ENCODE measurements around the gene BCL11A. TPM values are rescaled to one million over a fixed set of nuclear protein-coding genes. Genes with fewer than 3 reads are reported as not detected.

The BCL11A gene
- polyA plus RNA-seq, 1 donor from 2014 or later: 44.0 TPM

- Histone ChIP-seq H3F3A (ENCODE audit: insufficient read depth, low read length, poor library complexity, severe bottlenecking) (no peaks in the 10 kb centered on the region), H3K4me3 (ENCODE audit: low read length) (no peak overlapping the region), H3K9me3 (ENCODE audit: low read length) (no peaks in the 10 kb centered on the region), H3K27ac (ENCODE audit: low read length) (no peak overlapping the region), H3K9me2 (ENCODE audit: insufficient read depth, low read length) (no peaks in the 10 kb centered on the region), H3K36me3 (ENCODE audit: insufficient read depth, low read length) (no peaks in the 10 kb centered on the region), H3K4me2 (ENCODE audit: low read length) (no peak overlapping the region), H3K9ac (ENCODE audit: low read length) (no peak overlapping the region), H2AFZ (ENCODE audit: low read depth, low read length) (no peak overlapping the region), H3K79me2 (replicated peaks; ENCODE audit: insufficient read depth, low read length) (no peaks in the 10 kb centered on the region), H3K27me3 (ENCODE audit: insufficient read depth, low read depth, low read length) (no peaks in the 10 kb centered on the region), H4K20me1 (ENCODE audit: insufficient read depth) (no peaks in the 10 kb centered on the region)
- TF ChIP-seq, protein P1, sequence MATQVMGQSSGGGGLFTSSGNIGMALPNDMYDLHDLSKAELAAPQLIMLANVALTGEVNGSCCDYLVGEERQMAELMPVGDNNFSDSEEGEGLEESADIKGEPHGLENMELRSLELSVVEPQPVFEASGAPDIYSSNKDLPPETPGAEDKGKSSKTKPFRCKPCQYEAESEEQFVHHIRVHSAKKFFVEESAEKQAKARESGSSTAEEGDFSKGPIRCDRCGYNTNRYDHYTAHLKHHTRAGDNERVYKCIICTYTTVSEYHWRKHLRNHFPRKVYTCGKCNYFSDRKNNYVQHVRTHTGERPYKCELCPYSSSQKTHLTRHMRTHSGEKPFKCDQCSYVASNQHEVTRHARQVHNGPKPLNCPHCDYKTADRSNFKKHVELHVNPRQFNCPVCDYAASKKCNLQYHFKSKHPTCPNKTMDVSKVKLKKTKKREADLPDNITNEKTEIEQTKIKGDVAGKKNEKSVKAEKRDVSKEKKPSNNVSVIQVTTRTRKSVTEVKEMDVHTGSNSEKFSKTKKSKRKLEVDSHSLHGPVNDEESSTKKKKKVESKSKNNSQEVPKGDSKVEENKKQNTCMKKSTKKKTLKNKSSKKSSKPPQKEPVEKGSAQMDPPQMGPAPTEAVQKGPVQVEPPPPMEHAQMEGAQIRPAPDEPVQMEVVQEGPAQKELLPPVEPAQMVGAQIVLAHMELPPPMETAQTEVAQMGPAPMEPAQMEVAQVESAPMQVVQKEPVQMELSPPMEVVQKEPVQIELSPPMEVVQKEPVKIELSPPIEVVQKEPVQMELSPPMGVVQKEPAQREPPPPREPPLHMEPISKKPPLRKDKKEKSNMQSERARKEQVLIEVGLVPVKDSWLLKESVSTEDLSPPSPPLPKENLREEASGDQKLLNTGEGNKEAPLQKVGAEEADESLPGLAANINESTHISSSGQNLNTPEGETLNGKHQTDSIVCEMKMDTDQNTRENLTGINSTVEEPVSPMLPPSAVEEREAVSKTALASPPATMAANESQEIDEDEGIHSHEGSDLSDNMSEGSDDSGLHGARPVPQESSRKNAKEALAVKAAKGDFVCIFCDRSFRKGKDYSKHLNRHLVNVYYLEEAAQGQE (IDR thresholded peaks at IDR 0.05; ENCODE audit: borderline replicate concordance): no peak
- TF ChIP-seq TAF1 (IDR thresholded peaks at IDR 0.05; ENCODE audit: low read depth): no peak
- TF ChIP-seq, protein P2, sequence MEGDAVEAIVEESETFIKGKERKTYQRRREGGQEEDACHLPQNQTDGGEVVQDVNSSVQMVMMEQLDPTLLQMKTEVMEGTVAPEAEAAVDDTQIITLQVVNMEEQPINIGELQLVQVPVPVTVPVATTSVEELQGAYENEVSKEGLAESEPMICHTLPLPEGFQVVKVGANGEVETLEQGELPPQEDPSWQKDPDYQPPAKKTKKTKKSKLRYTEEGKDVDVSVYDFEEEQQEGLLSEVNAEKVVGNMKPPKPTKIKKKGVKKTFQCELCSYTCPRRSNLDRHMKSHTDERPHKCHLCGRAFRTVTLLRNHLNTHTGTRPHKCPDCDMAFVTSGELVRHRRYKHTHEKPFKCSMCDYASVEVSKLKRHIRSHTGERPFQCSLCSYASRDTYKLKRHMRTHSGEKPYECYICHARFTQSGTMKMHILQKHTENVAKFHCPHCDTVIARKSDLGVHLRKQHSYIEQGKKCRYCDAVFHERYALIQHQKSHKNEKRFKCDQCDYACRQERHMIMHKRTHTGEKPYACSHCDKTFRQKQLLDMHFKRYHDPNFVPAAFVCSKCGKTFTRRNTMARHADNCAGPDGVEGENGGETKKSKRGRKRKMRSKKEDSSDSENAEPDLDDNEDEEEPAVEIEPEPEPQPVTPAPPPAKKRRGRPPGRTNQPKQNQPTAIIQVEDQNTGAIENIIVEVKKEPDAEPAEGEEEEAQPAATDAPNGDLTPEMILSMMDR (IDR thresholded peaks at IDR 0.05; ENCODE audit: poor library complexity, severe bottlenecking): no peak
- TF ChIP-seq POLR2AphosphoS5 (IDR thresholded peaks at IDR 0.05): no peak
- TF ChIP-seq EZH2 (IDR thresholded peaks at IDR 0.05; ENCODE audit: borderline replicate concordance, insufficient read depth, low read length, poor library complexity, severe bottlenecking): no peak
- TF ChIP-seq SMC3 (conservative IDR thresholded peaks at IDR 0.05; ENCODE audit: poor library complexity): no peak
- no peak for TF ChIP-seq EP300 (conservative IDR thresholded peaks at IDR 0.05; ENCODE audit: poor library complexity, severe bottlenecking)
- TF ChIP-seq RAD21 (conservative IDR thresholded peaks at IDR 0.05): no peak
- no peak for TF ChIP-seq MXI1 (conservative IDR thresholded peaks at IDR 0.05; ENCODE audit: poor library complexity, severe bottlenecking)
These were observed 137.0 kb downstream of the BCL11A start for GRCh38 chr2:60416221-60417008.

GRCh38 chr2:60415814-60416213, 137.6 kb downstream of the BCL11A start:
- no peak overlapping the region for H3K4me3 ChIP-seq (ENCODE audit: low read length)
- no peak overlapping the region for H2AFZ ChIP-seq (ENCODE audit: low read depth, low read length)
- no peaks in the 10 kb centered on the region for H3K9me3 ChIP-seq (ENCODE audit: low read length)
- H3F3A ChIP-seq (ENCODE audit: insufficient read depth, low read length, poor library complexity, severe bottlenecking): no peaks in the 10 kb centered on the region
- H3K79me2 ChIP-seq (replicated peaks; ENCODE audit: insufficient read depth, low read length): no peaks in the 10 kb centered on the region
- no peak overlapping the region for H3K27ac ChIP-seq (ENCODE audit: low read length)
- TF ChIP-seq EP300 (conservative IDR thresholded peaks at IDR 0.05; ENCODE audit: poor library complexity, severe bottlenecking): no peak
- no peak for TF ChIP-seq TAF1 (IDR thresholded peaks at IDR 0.05; ENCODE audit: low read depth)
- TF ChIP-seq MXI1 (conservative IDR thresholded peaks at IDR 0.05; ENCODE audit: poor library complexity, severe bottlenecking): no peak
- TF ChIP-seq RAD21 (conservative IDR thresholded peaks at IDR 0.05): no peak
- no peaks in the 10 kb centered on the region for H3K36me3 ChIP-seq (ENCODE audit: insufficient read depth, low read length)
- no peaks in the 10 kb centered on the region for H3K9me2 ChIP-seq (ENCODE audit: insufficient read depth, low read length)
- no peaks in the 10 kb centered on the region for H3K27me3 ChIP-seq (ENCODE audit: insufficient read depth, low read depth, low read length)
- no peak overlapping the region for H3K4me2 ChIP-seq (ENCODE audit: low read length)
- H4K20me1 ChIP-seq (ENCODE audit: insufficient read depth): no peaks in the 10 kb centered on the region
- no peak overlapping the region for H3K9ac ChIP-seq (ENCODE audit: low read length)
